Astrocyte of the spinal cord (primary cell): ENCODE measurements around the gene TTLL12.

Source experiments
- DNase-seq: peaks from one replicate; pipeline ENCODE4 v3.0.0; 2011; ENCODE audit warnings: low read depth, low spot score
- H3K4me3 ChIP-seq: 2 replicates; pipeline ENCODE4 v1.5.1; 2011; ENCODE audit warnings: low read depth, mild to moderate bottlenecking, low read length, moderate library complexity
- in situ Hi-C: cut with HindIII; loops from 2 replicates; pipeline ENCODE4 v1.10.0; 2017; ENCODE audit warnings: low sequenced_read_pairs
- TF ChIP-seq, protein P1 (sequence below): IDR thresholded peaks from 2 replicates; pipeline ENCODE4 v1.5.1; 2012; ENCODE audit warnings: low read depth, mild to moderate bottlenecking, low read length, inconsistent platforms

Gene TTLL12

DNA sequence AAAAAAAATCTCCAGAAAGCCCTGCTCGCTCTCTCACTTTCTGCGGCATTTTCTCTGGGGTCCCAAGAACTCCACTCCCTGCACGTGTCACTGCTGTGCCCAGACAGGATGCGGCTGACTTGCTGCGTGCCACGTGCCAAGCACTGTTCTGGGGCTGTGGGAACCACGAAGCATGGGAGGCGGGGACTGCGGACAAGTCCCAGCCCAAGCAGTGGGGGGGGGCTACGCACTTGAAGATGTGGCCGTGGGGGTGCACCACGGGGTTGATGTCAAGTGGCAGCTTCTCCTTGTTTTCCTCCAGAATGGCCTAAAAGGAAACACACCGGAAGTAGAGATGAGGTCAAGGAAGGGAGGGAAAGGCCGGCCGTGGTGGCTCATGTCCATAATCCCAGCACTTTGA lies 10.8 kb downstream of the TTLL12 start:
- DNase-seq = no peak
- in situ Hi-C loops = no loop called here
- TF ChIP-seq, protein P1, sequence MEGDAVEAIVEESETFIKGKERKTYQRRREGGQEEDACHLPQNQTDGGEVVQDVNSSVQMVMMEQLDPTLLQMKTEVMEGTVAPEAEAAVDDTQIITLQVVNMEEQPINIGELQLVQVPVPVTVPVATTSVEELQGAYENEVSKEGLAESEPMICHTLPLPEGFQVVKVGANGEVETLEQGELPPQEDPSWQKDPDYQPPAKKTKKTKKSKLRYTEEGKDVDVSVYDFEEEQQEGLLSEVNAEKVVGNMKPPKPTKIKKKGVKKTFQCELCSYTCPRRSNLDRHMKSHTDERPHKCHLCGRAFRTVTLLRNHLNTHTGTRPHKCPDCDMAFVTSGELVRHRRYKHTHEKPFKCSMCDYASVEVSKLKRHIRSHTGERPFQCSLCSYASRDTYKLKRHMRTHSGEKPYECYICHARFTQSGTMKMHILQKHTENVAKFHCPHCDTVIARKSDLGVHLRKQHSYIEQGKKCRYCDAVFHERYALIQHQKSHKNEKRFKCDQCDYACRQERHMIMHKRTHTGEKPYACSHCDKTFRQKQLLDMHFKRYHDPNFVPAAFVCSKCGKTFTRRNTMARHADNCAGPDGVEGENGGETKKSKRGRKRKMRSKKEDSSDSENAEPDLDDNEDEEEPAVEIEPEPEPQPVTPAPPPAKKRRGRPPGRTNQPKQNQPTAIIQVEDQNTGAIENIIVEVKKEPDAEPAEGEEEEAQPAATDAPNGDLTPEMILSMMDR = no peak
- H3K4me3 ChIP-seq = no peak overlapping the region

DNA sequence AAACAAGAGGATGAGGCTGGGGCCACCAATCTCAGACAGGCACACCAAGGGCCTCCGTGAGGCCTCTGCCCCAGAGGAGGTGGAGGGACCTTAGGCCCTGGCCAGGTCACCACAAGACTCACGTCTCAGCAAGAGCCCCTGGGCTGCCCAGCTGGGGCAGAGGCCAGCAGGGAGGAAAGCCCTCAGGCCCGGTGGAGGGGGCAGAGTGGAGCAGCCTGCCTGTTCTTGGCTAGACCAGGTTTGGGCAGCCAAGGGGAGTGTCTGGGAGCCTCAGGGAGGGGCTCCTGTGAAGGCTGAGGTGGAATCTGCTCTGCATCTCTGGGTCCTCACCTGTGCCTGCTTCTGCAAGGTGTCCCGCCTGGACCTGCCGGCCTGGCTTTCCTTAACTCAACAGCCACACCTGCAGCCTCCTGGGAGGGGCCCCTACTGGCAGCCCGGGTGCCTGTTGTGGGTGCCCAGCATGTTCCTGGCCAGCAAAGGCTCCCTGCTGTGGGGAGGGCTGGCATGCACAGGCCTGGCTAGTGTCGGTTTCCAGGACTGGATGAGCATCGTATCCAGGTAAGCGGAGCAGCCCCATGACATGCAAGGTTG lies 11.9 kb downstream of the TTLL12 start:
- in situ Hi-C loops = no loop called here
- DNase-seq = no peak
- no peak overlapping the region for H3K4me3 ChIP-seq
- TF ChIP-seq, protein P1 = no peak

DNA sequence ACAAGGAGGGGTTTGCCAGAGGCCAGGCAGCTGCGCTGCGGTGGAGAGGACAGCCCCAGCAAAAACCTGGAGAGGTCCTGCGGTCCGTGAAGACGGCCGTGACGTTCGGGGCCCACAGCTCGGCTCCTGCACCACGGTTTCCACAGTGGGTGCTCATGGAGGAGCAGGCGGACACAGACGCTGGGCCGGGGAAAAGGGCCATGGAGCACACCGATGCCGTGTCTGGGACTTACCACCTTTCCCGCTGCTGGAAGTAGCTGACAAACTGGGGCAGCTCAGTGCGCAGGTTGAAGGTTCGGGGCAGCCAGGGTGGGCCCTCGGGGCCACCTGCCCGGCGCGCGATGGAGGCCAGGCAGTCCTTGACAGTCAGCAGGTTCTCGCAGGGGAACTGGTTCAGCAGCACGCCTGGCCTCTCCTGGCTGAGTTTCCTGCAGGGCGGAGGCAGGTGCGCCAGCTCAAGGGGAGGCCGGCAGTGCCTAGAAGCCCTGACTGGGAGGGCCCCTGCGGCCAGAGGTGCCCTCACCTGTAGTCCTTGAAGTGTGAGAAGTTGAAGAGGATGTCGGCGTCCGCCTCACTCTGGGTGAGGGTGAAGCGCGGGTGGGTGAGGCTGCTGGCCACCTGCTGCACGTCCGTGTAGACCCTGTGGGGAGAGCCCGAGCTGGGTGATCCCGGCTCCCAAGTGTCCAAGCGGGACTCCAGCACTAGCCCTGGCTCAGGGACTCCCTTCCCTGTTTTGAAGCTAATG lies 12.8 kb downstream of the TTLL12 start:
- in situ Hi-C loops = no loop called here
- TF ChIP-seq, protein P1 = no peak
- DNase-seq = no peak
- H3K4me3 ChIP-seq = no peak overlapping the region

DNA sequence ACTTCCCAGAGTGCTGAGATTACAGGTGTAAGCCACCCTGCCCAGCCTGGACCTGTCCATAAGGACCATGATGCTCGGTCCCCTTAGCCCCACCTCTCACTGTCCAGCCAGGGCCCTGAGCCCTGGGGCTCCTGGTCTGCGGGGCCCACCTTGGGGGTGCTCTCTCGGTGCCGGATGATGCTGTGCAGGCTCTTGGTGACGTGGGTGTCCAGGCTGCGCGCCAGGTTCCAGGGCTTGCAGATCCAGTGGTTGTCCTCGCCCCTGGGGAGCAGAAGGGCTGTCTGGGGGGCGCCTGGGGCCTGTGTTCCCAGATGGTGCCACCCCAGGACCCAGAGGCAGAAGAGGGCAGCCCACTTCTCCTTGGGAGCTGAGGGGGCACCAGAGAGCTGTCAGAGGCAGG lies 13.4 kb downstream of the TTLL12 start:
- TF ChIP-seq, protein P1 = no peak
- DNase-seq = no peak
- in situ Hi-C loops = no loop called here
- H3K4me3 ChIP-seq = no peak overlapping the region

DNA sequence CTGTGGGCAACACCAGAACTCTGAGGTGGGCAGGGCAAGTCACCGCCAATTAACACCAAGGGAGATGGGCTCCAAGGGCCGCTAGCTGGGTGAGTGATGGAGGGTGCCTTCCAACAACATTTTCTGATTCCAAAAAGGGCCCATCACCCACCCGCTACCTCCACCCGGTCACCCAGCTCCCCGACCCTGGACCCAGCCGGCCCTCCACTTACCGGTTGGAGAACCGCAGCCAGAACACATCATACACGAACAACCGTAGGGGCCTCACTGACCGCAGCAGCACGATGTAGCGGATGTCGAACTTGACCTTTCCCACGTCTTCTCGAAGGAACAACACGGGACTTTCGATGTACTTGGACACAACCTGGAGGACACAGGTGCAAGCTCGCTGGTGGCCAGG lies 14.7 kb downstream of the TTLL12 start:
- no peak overlapping the region for H3K4me3 ChIP-seq
- DNase-seq = no peak
- TF ChIP-seq, protein P1 = no peak
- in situ Hi-C loops = no loop called here

DNA sequence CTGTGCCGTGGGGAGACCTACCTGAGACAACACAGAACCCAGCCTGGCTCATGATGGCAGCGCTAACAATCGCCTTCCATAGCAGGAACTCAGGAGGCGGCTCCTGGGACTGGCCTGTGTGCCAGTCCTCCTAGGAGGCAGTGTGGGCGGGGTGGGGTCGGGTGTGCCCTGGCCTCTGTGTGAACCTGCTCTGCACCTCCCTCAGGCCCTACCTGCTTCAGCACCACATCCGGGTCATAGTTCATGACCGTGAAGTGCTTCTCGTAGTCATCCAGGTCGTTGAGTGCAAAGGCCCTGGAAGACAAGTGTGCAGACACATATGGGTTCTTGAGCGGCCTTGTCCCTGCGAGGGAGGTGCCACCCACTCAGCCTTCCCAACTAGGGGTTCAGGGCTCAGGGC lies 15.3 kb downstream of the TTLL12 start:
- no peak for DNase-seq
- H3K4me3 ChIP-seq = no peak overlapping the region
- TF ChIP-seq, protein P1 = no peak
- in situ Hi-C loops = no loop called here
